ENCODE data around the gene EYS. TPM values are rescaled to one million over a fixed set of nuclear protein-coding genes. Genes with fewer than 3 reads are reported as not detected.
A peak's percentile ranks its signal among the peaks of the same experiment; 100 is the strongest.

EYS gene
- total and polyA plus RNA-seq, 4 donors = 0.08 to 0.63 (median 0.36) TPM

- no peak for TF ChIP-seq GABPA (IDR thresholded peaks at IDR 0.05 in 1 of 2, conservative IDR thresholded peaks at IDR 0.05 in 1 of 2)
- TF ChIP-seq YY1 (IDR thresholded peaks at IDR 0.05) = peak; percentile 2
- H3K4me1 ChIP-seq (ENCODE audit: control insufficient read depth in 4 of 4, insufficient read depth in 4 of 4, low read length in 3 of 4) = peaks cover 2 to 27% (median 11%) of the 10 kb centered on the region in 4 donors
- H3K27me3 ChIP-seq (ENCODE audit: control insufficient read depth in 4 of 4, insufficient read depth in 4 of 4, low read length in 3 of 4) = no peaks in the 10 kb centered on the region
- peaks cover 11 to 38% (median 33%) of the 10 kb centered on the region in 4 donors for H3K36me3 ChIP-seq (ENCODE audit: control insufficient read depth in 4 of 4, insufficient read depth in 3 of 4, low read depth in 1 of 4, low read length in 3 of 4)
- 74% methylated on average over 1 of the region's 1 CpG for WGBS
- no peak overlapping the region for H3K27ac ChIP-seq (ENCODE audit: low read depth in 1 of 2, low read length in 2 of 2)
- H3K9me3 ChIP-seq (ENCODE audit: control insufficient read depth in 4 of 4, low read length in 3 of 4) = no peaks in the 10 kb centered on the region
- H3K9ac ChIP-seq (ENCODE audit: low read depth in 1 of 2, low read length in 2 of 2) = no peak overlapping the region
- H3K4me3 ChIP-seq (ENCODE audit: low read depth in 1 of 3, low read length in 3 of 3) = no peak overlapping the region
- DNase-seq (ENCODE audit: low spot score) = no peak
Measured at GRCh38 chr6:63708631-63709030, 1998.4 kb downstream of the EYS start.

GRCh38 chr6:63706630-63707029 lies 2000.4 kb downstream of the EYS start:
- DNase-seq (ENCODE audit: low spot score) = no peak
- no peaks in the 10 kb centered on the region for H3K9me3 ChIP-seq (ENCODE audit: control insufficient read depth in 4 of 4, low read length in 3 of 4)
- H3K4me1 ChIP-seq (ENCODE audit: control insufficient read depth in 4 of 4, insufficient read depth in 4 of 4, low read length in 3 of 4) = peaks cover 2 to 30% (median 11%) of the 10 kb centered on the region in 4 donors
- no peak overlapping the region for H3K4me3 ChIP-seq (ENCODE audit: low read depth in 1 of 3, low read length in 3 of 3)
- no peaks in the 10 kb centered on the region for H3K27me3 ChIP-seq (ENCODE audit: control insufficient read depth in 4 of 4, insufficient read depth in 4 of 4, low read length in 3 of 4)
- peaks cover 4 to 24% (median 19%) of the 10 kb centered on the region in 4 donors for H3K36me3 ChIP-seq (ENCODE audit: control insufficient read depth in 4 of 4, insufficient read depth in 3 of 4, low read depth in 1 of 4, low read length in 3 of 4)
- 34% methylated on average over 2 of the region's 2 CpGs for WGBS
- peak overlapping the region in 1 of 2 donors; percentile 31 for H3K27ac ChIP-seq (ENCODE audit: low read depth in 1 of 2, low read length in 2 of 2)
- TF ChIP-seq GABPA (IDR thresholded peaks at IDR 0.05 in 1 of 2, conservative IDR thresholded peaks at IDR 0.05 in 1 of 2) (no peak), CTCF (IDR thresholded peaks at IDR 0.05; ENCODE audit: low read depth, low read length, missing input control) (no peak), ATF3 (IDR thresholded peaks at IDR 0.05) (no peak), NR2F2 (IDR thresholded peaks at IDR 0.05) (no peak), HNF4G (IDR thresholded peaks at IDR 0.05) (no peak), RAD21 (IDR thresholded peaks at IDR 0.05) (no peak), FOXA2 (IDR thresholded peaks at IDR 0.05) (no peak), TAF1 (conservative IDR thresholded peaks at IDR 0.05) (no peak), RXRA (IDR thresholded peaks at IDR 0.05) (no peak)
- no peak overlapping the region for H3K9ac ChIP-seq (ENCODE audit: low read depth in 1 of 2, low read length in 2 of 2)

- peaks cover 3 to 19% (median 14%) of the 10 kb centered on the region in 4 donors for H3K36me3 ChIP-seq (ENCODE audit: control insufficient read depth in 4 of 4, insufficient read depth in 3 of 4, low read depth in 1 of 4, low read length in 3 of 4)
- WGBS = 82% methylated on average over 2 of the region's 2 CpGs
- H3K4me3 ChIP-seq (ENCODE audit: low read depth in 1 of 3, low read length in 3 of 3) = no peak overlapping the region
- TF ChIP-seq NR2F2 (IDR thresholded peaks at IDR 0.05) = no peak
- no peak for TF ChIP-seq TAF1 (conservative IDR thresholded peaks at IDR 0.05)
- TF ChIP-seq YY1 (IDR thresholded peaks at IDR 0.05) = no peak
- no peak for TF ChIP-seq HNF4A (conservative IDR thresholded peaks at IDR 0.05)
- TF ChIP-seq JUND (IDR thresholded peaks at IDR 0.05) = no peak
- TF ChIP-seq CTCF (IDR thresholded peaks at IDR 0.05; ENCODE audit: low read depth, low read length, missing input control) = no peak
- TF ChIP-seq RAD21 (IDR thresholded peaks at IDR 0.05) = no peak
- no peak for TF ChIP-seq GABPA (IDR thresholded peaks at IDR 0.05 in 1 of 2, conservative IDR thresholded peaks at IDR 0.05 in 1 of 2)
- TF ChIP-seq HNF4G (IDR thresholded peaks at IDR 0.05) = no peak
- no peak for TF ChIP-seq ZBTB33 (IDR thresholded peaks at IDR 0.05)
- TF ChIP-seq FOXA1 (IDR thresholded peaks at IDR 0.05) = no peak
- no peak for TF ChIP-seq RXRA (IDR thresholded peaks at IDR 0.05)
- no peak for TF ChIP-seq REST (IDR thresholded peaks at IDR 0.05)
- no peak for TF ChIP-seq MAX (IDR thresholded peaks at IDR 0.05)
- no peak for TF ChIP-seq ATF3 (IDR thresholded peaks at IDR 0.05)
- no peak for TF ChIP-seq SP1 (IDR thresholded peaks at IDR 0.05)
Measured at GRCh38 chr6:63705707-63706106, 2001.3 kb downstream of the EYS start.

More at GRCh38 chr6:63705707-63706106, 2001.3 kb downstream of the EYS start:
- Histone ChIP-seq H3K27ac (ENCODE audit: low read depth in 1 of 2, low read length in 2 of 2) (peak overlapping the region in 1 of 2 donors; percentile 11), H3K27me3 (ENCODE audit: control insufficient read depth in 4 of 4, insufficient read depth in 4 of 4, low read length in 3 of 4) (no peaks in the 10 kb centered on the region), H3K4me1 (ENCODE audit: control insufficient read depth in 4 of 4, insufficient read depth in 4 of 4, low read length in 3 of 4) (peaks cover 2 to 32% (median 11%) of the 10 kb centered on the region in 4 donors), H3K9me3 (ENCODE audit: control insufficient read depth in 4 of 4, low read length in 3 of 4) (no peaks in the 10 kb centered on the region), H3K9ac (ENCODE audit: low read depth in 1 of 2, low read length in 2 of 2) (no peak overlapping the region)
- DNase-seq (ENCODE audit: low spot score) = no peak
